ENCODE results near the gene SYT15.
"Not testable (repeated sequence)": the region's sequence is repeated elsewhere in the genome, so short reads cannot be mapped to it uniquely, and the experiment has no call there.

SYT15 gene

DNA sequence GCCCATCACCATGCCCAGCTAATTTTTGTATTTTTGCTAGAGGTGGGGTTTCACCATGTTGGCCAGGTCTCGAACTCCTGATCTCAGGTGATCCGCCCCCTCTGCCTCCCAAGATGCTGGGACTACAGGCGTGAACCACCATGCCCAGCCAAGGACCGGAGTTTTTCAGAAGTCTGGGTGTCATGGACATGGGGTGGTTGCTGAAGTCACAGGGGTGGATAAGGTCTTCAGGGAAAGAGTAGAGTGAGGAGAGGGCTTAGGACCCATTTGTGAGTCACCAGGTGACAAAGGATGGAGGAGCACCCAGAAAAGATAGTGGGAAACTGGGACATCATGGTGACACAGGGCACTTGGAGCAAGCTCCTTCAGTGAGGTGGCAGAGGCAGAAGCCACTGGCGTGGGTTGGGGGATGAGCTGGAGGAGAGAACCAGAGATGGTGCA, 19.7 kb upstream of the SYT15 start:
- DNase-seq: peak; percentile 5
- Histone ChIP-seq H3K27me3 (ENCODE audit: insufficient read depth, low read depth, severe bottlenecking) (peaks cover 33% of the 10 kb centered on the region), H3K36me3 (no peaks in the 10 kb centered on the region), H3K27ac (no peak overlapping the region), H3K4me3 (ENCODE audit: low read depth, low read length) (no peak overlapping the region), H3K9me3 (ENCODE audit: severe bottlenecking) (peaks cover 2% of the 10 kb centered on the region)
- TF ChIP-seq, protein P1, sequence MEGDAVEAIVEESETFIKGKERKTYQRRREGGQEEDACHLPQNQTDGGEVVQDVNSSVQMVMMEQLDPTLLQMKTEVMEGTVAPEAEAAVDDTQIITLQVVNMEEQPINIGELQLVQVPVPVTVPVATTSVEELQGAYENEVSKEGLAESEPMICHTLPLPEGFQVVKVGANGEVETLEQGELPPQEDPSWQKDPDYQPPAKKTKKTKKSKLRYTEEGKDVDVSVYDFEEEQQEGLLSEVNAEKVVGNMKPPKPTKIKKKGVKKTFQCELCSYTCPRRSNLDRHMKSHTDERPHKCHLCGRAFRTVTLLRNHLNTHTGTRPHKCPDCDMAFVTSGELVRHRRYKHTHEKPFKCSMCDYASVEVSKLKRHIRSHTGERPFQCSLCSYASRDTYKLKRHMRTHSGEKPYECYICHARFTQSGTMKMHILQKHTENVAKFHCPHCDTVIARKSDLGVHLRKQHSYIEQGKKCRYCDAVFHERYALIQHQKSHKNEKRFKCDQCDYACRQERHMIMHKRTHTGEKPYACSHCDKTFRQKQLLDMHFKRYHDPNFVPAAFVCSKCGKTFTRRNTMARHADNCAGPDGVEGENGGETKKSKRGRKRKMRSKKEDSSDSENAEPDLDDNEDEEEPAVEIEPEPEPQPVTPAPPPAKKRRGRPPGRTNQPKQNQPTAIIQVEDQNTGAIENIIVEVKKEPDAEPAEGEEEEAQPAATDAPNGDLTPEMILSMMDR (IDR thresholded peaks at IDR 0.05; ENCODE audit: low read depth, low read length): no peak

DNA sequence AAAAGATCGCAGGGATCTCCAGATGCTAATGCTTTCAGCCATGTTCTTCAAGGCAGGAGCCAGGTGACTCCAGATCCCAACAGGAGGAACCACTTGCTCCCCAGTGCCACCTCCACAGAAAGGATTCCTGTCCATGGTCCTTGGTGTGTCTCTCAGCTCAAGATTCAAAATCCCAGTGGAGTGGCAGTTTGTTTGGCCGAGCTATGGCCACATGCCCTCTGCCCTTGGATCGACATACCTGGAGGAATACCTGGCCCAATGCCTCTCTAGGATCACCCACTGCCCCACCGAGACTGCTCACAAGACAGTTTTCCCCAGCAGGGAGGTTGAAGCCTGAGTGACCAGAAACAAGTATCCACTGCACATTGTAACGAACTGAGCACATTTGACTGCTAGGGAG, 18.5 kb upstream of the SYT15 start:
- no peak overlapping the region for H3K27ac ChIP-seq
- DNase-seq: peak; percentile 5
- TF ChIP-seq, protein P1 (IDR thresholded peaks at IDR 0.05; ENCODE audit: low read depth, low read length): no peak
- H3K36me3 ChIP-seq: no peaks in the 10 kb centered on the region
- H3K9me3 ChIP-seq (ENCODE audit: severe bottlenecking): peaks cover 2% of the 10 kb centered on the region
- H3K27me3 ChIP-seq (ENCODE audit: insufficient read depth, low read depth, severe bottlenecking): peaks cover 33% of the 10 kb centered on the region
- no peak overlapping the region for H3K4me3 ChIP-seq (ENCODE audit: low read depth, low read length)

DNA sequence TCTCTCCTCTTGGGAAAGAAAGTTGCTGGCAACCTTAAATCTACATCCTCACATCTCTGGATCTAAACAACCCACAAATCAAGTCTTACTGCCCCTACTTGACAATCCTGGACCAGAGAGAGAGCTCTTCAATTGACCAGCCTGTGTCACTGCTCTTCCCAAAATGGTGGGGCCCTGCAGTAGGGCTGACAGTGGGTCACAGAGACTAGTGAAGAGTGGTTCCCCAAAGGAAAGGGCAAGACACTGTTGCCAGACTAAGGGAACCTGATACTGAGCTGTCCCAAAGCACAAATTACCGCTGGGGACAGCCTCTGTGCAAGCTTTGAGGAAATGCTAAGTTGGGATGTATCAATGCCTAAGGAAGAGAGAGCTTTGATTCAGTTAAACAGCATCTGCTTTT, 18.0 kb upstream of the SYT15 start:
- Histone ChIP-seq H3K36me3 (no peaks in the 10 kb centered on the region), H3K27ac (no peak overlapping the region), H3K9me3 (ENCODE audit: severe bottlenecking) (peaks cover 2% of the 10 kb centered on the region), H3K27me3 (ENCODE audit: insufficient read depth, low read depth, severe bottlenecking) (peaks cover 33% of the 10 kb centered on the region), H3K4me3 (ENCODE audit: low read depth, low read length) (no peak overlapping the region)
- DNase-seq: no peak
- TF ChIP-seq, protein P1 (IDR thresholded peaks at IDR 0.05; ENCODE audit: low read depth, low read length): no peak

DNA sequence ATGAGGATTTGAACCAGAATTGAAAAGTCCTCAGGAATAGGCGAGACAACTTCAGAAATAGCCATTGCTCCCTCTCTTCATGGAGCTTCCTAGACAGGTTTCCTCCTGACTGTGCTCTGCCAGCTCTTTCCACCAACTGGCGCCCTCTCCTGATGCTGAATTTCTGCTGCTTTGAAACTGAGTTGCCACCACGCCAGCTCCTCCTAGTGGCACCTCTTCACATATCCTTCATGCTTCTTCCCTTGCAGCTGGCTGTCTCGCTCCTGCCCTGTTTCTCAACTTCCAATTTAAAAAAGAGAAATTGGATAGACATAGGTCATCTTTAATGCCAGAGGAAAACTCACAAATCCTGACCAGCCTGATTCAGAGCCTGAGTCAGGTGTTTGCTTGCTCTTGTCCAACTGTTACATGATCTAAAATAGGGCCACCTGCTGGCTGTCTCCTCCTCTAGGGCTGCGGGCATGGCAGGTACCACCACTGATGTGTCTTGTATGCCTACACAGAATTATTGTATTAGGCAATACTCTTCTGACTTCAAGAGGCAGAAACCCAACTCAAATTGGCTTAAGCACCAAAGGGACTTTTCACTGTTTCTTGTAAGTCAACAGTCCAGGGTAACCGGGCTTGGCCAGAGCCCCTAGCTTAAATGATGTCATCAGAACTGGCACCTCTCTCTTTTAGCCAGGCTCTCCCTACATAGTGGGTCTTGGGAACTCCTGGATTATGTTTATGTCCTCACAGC, 13.2 kb upstream of the SYT15 start:
- H3K36me3 ChIP-seq; H3K27me3 ChIP-seq (ENCODE audit: insufficient read depth, low read depth, severe bottlenecking); H3K4me3 ChIP-seq (ENCODE audit: low read depth, low read length); H3K9me3 ChIP-seq (ENCODE audit: severe bottlenecking); H3K27ac ChIP-seq: not testable (repeated sequence)
- peak; percentile 63 for DNase-seq
- TF ChIP-seq, protein P1 (IDR thresholded peaks at IDR 0.05; ENCODE audit: low read depth, low read length): peak; percentile 81

DNA sequence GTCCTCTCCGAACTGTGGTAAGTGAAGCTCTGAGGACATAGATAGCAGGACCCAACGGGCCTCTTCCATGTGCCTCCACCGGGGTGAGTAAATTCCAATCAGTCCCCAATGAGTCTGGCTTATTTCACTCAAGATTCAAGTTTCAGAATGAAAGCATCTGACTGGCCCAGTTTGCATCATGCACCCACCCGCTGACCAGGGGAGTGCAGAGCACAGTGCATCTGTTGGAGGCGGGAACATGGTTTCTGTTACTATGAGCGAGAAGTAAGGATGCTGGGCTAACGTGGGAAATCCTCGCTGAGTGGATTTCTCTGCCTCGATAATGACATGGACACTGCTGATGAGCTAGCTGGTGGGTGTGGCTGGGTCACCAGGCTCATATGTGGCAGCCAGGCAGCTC, 11.8 kb upstream of the SYT15 start:
- not testable (repeated sequence) for H3K9me3 ChIP-seq (ENCODE audit: severe bottlenecking); DNase-seq; H3K27ac ChIP-seq; H3K4me3 ChIP-seq (ENCODE audit: low read depth, low read length); H3K36me3 ChIP-seq; H3K27me3 ChIP-seq (ENCODE audit: insufficient read depth, low read depth, severe bottlenecking)

DNA sequence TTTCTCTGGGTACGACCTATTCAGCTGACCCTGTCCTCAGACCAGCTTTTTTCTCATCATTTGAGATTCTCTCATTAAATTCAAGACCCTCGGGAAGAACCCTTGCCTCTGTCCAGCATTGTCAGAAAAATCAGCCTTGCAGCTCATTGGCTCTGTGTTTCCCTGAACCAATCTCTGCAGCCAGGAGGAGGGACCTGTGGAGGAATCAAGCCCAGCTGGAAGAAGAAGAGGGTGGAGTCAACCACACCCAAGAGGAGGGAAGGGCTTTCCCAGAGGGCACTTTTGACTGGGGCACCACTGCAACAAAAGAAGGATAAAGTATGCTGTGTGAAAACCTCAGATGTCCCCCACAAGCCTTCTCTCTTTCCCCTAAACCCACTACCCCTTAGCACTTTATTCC, 8.3 kb upstream of the SYT15 start:
- H3K36me3 ChIP-seq; H3K4me3 ChIP-seq (ENCODE audit: low read depth, low read length); DNase-seq; H3K27ac ChIP-seq; H3K9me3 ChIP-seq (ENCODE audit: severe bottlenecking); H3K27me3 ChIP-seq (ENCODE audit: insufficient read depth, low read depth, severe bottlenecking): not testable (repeated sequence)

DNA sequence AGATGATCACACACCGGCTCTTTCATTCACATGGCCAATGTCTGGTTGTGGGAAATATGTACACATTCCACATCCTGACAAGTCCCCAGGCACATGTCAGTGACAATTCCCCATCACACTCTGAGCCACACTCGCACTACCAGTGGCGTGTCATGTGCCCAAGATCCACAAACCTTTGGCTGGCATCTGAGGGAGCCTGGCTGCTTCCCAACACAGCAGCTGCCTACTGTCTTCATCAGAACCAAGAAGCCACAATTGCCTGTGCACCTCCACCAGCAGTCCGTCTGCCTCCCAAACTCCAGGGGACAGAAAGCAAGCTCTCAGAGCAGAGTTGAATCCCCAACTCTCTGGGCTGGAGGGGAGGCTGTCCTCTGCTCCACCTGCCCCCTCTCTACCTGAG, 6.2 kb upstream of the SYT15 start:
- not testable (repeated sequence) for DNase-seq, H3K36me3 ChIP-seq

DNA sequence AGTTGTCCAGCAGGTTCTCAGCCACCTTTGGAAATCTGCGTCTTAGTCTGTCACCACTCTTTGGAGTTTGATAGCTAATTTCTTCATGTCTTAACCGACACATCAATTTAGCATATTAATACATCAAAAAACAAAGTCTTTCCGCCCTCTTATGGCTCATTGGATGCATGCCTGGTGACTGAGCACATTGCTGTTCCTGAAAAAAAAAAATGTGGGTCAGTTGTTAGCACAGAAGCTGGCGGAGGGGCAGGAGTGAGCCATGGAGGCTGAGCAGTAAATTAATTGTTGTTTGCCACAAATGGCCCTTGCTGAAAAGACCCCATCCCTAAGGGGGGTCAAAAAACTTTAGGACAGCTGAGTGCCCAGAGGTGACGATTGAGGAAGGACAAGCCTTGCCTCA, 5.6 kb upstream of the SYT15 start:
- not testable (repeated sequence) for H3K36me3 ChIP-seq; H3K9me3 ChIP-seq (ENCODE audit: severe bottlenecking); DNase-seq; H3K27ac ChIP-seq; H3K4me3 ChIP-seq (ENCODE audit: low read depth, low read length); H3K27me3 ChIP-seq (ENCODE audit: insufficient read depth, low read depth, severe bottlenecking)

More for the DNA sequence above, 6.2 kb upstream of the SYT15 start:
- H3K4me3 ChIP-seq (ENCODE audit: low read depth, low read length); H3K9me3 ChIP-seq (ENCODE audit: severe bottlenecking); H3K27ac ChIP-seq; H3K27me3 ChIP-seq (ENCODE audit: insufficient read depth, low read depth, severe bottlenecking): not testable (repeated sequence)

DNA sequence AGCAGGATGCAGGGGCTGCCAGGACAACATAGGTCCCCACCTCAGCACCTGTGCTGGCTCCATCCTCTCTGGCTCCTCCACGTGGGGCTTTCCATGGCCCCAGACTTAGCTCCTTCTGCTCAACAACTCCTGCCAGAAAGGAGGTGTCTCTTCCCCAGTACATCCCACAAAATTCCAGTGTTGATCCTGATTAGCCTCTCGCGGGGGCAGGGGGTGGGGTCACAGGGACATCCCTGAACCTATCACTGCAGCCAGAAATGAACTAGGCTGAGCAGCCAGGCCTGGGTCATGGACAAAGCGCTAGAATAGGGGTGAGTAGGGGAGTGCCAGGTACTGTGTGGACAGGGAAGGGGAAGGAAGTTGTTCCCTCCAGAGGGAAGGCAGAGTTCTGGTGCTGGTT, 5.0 kb upstream of the SYT15 start:
- not testable (repeated sequence) for H3K4me3 ChIP-seq (ENCODE audit: low read depth, low read length); DNase-seq; H3K27me3 ChIP-seq (ENCODE audit: insufficient read depth, low read depth, severe bottlenecking); H3K36me3 ChIP-seq; H3K27ac ChIP-seq; H3K9me3 ChIP-seq (ENCODE audit: severe bottlenecking)

DNA sequence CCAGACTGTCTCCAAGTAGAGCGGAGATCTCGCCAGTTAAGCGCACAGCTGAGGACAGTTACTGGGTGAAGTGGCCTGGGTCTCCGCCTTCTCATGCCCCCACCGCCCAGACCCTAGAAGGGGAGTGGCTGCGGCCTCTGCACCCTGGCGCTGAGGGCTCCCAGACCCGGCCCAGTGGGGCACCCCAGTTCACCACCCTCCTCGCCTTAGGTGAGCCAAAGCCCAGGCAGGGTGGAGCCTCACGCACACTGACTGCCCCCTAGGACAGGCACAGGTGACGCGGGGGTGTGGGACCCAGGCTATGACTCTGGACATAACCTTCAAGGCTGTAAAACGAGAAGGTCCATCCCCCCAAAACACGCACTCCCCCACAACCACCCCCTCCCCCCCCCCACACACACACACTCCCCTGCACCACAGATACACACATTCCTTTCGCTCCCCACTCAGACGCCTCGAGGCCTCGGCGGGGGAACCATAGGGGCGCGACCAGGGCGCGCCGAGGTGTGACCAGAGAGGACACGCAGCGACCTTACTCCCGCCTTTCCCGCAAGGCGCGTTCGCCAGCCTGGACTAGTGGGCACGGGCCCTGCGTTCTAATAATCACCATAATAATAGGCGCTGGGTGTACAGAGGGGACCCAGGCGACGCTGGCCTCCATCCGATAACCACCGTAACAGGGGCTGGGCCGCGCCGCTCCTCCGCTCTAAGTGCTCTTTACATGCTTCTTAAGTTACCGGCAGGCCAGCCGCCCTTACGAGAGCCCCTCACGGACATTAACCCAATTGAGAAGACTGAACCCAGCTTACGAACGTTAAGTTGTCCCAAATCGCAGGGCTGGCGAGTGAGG, 1.1 kb upstream of the SYT15 start:
- H3K27ac ChIP-seq; H3K4me3 ChIP-seq (ENCODE audit: low read depth, low read length); H3K27me3 ChIP-seq (ENCODE audit: insufficient read depth, low read depth, severe bottlenecking); H3K36me3 ChIP-seq; DNase-seq; H3K9me3 ChIP-seq (ENCODE audit: severe bottlenecking): not testable (repeated sequence)

All from WERI-Rb-1 (cell line).